C4-2B (cell line): ENCODE measurements around the gene RPL22L1.

Experiments
- CTCF ChIP-seq: fragments of 450-650 bp; conservative IDR thresholded peaks from 2 replicates; pipeline ENCODE4 v1.5.1; 2017; ENCODE audit warnings: mild to moderate bottlenecking
- ZFX ChIP-seq: fragments of 450-650 bp; IDR thresholded peaks from 2 replicates; pipeline ENCODE4 v1.6.1; 2017

- no peak for TF ChIP-seq CTCF
- TF ChIP-seq ZFX = no peak
Observed at GRCh38 chr3:170905862-170906261, 35.9 kb upstream of the RPL22L1 start.
